ENCODE data around the gene ZNF558. TPM values are rescaled to one million over a fixed set of nuclear protein-coding genes. Genes with fewer than 3 reads are reported as not detected.

Gene ZNF558
- total RNA-seq, 1 experiment from 2014 or later: 12.3 TPM

GRCh38 chr19:8877854-8878705 is 46.0 kb upstream of the ZNF558 start:
- Mint-ChIP-seq H3K36me3 (ENCODE audit: insufficient read depth, unreplicated experiment) (no peaks in the 10 kb centered on the region), H3K27ac (ENCODE audit: unreplicated experiment) (no peak overlapping the region), H3K9me3 (ENCODE audit: low read depth, unreplicated experiment) (peaks cover 21% of the 10 kb centered on the region), H3K4me1 (ENCODE audit: low read depth, unreplicated experiment) (no peaks in the 10 kb centered on the region), H3K27me3 (ENCODE audit: unreplicated experiment) (no peaks in the 10 kb centered on the region), H3K4me3 (ENCODE audit: low read depth, unreplicated experiment) (no peak overlapping the region)
- intact Hi-C loops (cut with micrococcal nuclease; ENCODE audit: unreplicated experiment): no loop called here
- CTCF ChIA-PET: no interaction called here
- BruUV-seq (replicated peaks): no TSS peak
- no peak for DNase-seq
- no peak for TF ChIP-seq CTCF (IDR thresholded peaks at IDR 0.05; ENCODE audit: unreplicated experiment)

DNA sequence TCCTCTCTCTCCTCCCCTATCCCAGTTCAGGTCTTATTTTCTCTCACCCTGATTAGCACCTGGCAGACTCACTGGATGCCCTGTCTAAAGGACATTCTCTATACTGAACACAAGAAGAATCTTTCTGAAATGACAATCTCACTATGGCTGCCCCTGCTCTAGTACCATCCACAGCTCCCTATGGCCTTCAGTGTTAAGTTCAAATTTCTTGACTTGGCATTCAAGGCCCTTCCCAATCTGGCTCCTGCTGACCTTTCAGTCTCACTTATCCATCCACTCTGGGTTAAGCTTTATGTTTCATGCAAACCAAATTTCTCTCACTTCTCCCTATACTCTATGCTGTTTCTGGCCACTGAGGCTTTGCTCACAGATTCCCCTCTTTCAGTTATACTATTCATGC is 34.2 kb upstream of the ZNF558 start:
- H3K4me1 Mint-ChIP-seq (ENCODE audit: low read depth, unreplicated experiment): no peaks in the 10 kb centered on the region

GRCh38 chr19:8858260-8858659 is 26.2 kb upstream of the ZNF558 start:
- no TSS peak for BruUV-seq (replicated peaks)
- H3K4me3 Mint-ChIP-seq (ENCODE audit: low read depth, unreplicated experiment): no peak overlapping the region

More for the DNA sequence above, 34.2 kb upstream of the ZNF558 start:
- H3K27me3 Mint-ChIP-seq (ENCODE audit: unreplicated experiment): no peaks in the 10 kb centered on the region
- DNase-seq: no peak
- BruUV-seq (replicated peaks): no TSS peak
- no peaks in the 10 kb centered on the region for H3K9me3 Mint-ChIP-seq (ENCODE audit: low read depth, unreplicated experiment)
- intact Hi-C loops (cut with micrococcal nuclease; ENCODE audit: unreplicated experiment): no loop called here
- no peaks in the 10 kb centered on the region for H3K36me3 Mint-ChIP-seq (ENCODE audit: insufficient read depth, unreplicated experiment)
- no peak overlapping the region for H3K27ac Mint-ChIP-seq (ENCODE audit: unreplicated experiment)
- CTCF ChIA-PET: no interaction called here
- no peak for TF ChIP-seq CTCF (IDR thresholded peaks at IDR 0.05; ENCODE audit: unreplicated experiment)
- no peak overlapping the region for H3K4me3 Mint-ChIP-seq (ENCODE audit: low read depth, unreplicated experiment)

DNA sequence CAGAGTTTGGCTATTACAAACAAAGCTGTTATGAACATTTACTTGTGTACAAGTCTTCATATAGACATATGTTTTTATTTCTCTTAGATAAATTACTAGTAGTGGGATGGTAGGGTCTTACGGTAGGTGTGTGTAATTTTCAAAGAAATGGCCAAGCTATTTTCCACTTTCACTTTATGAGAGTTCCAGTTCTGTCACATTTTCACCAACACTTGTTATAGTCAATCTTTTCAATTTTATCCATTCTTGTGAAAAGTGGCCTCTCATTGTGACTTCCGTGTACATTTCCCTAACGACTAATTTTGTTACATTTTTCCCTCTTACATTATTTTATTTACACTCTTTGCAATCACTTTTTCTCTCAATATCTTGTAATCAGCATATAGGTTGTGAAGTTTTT is 18.4 kb upstream of the ZNF558 start:
- H3K4me3 Mint-ChIP-seq (ENCODE audit: low read depth, unreplicated experiment): no peak overlapping the region
- intact Hi-C loops (cut with micrococcal nuclease; ENCODE audit: unreplicated experiment): no loop called here
- H3K27me3 Mint-ChIP-seq (ENCODE audit: unreplicated experiment): no peaks in the 10 kb centered on the region
- BruUV-seq (replicated peaks): no TSS peak
- H3K9me3 Mint-ChIP-seq (ENCODE audit: low read depth, unreplicated experiment): peaks cover 8% of the 10 kb centered on the region
- H3K36me3 Mint-ChIP-seq (ENCODE audit: insufficient read depth, unreplicated experiment): no peaks in the 10 kb centered on the region
- no peaks in the 10 kb centered on the region for H3K4me1 Mint-ChIP-seq (ENCODE audit: low read depth, unreplicated experiment)
- DNase-seq: no peak
- H3K27ac Mint-ChIP-seq (ENCODE audit: unreplicated experiment): no peak overlapping the region
- CTCF ChIA-PET: no interaction called here
- TF ChIP-seq CTCF (IDR thresholded peaks at IDR 0.05; ENCODE audit: unreplicated experiment): no peak

More at GRCh38 chr19:8858260-8858659, 26.2 kb upstream of the ZNF558 start:
- H3K4me1 Mint-ChIP-seq (ENCODE audit: low read depth, unreplicated experiment): no peaks in the 10 kb centered on the region
- TF ChIP-seq CTCF (IDR thresholded peaks at IDR 0.05; ENCODE audit: unreplicated experiment): no peak
- intact Hi-C loops (cut with micrococcal nuclease; ENCODE audit: unreplicated experiment): no loop called here
- no peak overlapping the region for H3K27ac Mint-ChIP-seq (ENCODE audit: unreplicated experiment)
- H3K9me3 Mint-ChIP-seq (ENCODE audit: low read depth, unreplicated experiment): no peaks in the 10 kb centered on the region
- H3K27me3 Mint-ChIP-seq (ENCODE audit: unreplicated experiment): no peaks in the 10 kb centered on the region
- CTCF ChIA-PET: interaction anchor here (0.7 kb wide), 1 partner anchor 36 kb away, joined by 3 read pairs; no protein-coding TSS in a partner anchor
- no peaks in the 10 kb centered on the region for H3K36me3 Mint-ChIP-seq (ENCODE audit: insufficient read depth, unreplicated experiment)
- DNase-seq: no peak

Measured in Calu3 (cell line).